ENCODE measurements around the gene TNFRSF1B. TPM values are rescaled to one million over a fixed set of nuclear protein-coding genes. Genes with fewer than 3 reads are reported as not detected.

TNFRSF1B gene
- total and polyA plus RNA-seq, 5 donors from 2014 or later: 252 to 450 (median 394) TPM

GRCh38 chr1:12168451-12169160, 1.8 kb downstream of the TNFRSF1B start:
- Mint-ChIP-seq H3K4me1 (peaks cover 12 to 83% (median 48%) of the 10 kb centered on the region in 4 donors), H3K27me3 (peaks cover 5% of the 10 kb centered on the region), H3K27ac (peak overlapping the region; percentile 95 to 100 (median 99)), H3K9me3 (peaks cover 0 to 2% (median 0%) of the 10 kb centered on the region in 7 donors), H3K36me3 (peaks cover 35% of the 10 kb centered on the region), H3K4me3 (peak overlapping the region; percentile 99 to 100 (median 100))
- Histone ChIP-seq H3K4me3 (ENCODE audit: low read depth, low read length) (peak overlapping the region; percentile 97), H3K36me3 (ENCODE audit: control insufficient read depth, insufficient read depth, low read length) (peaks cover 6% of the 10 kb centered on the region), H3K9me3 (ENCODE audit: control insufficient read depth in 2 of 2, low read length in 2 of 2) (no peaks in the 10 kb centered on the region), H3K4me1 (ENCODE audit: control insufficient read depth, insufficient read depth, low read length, poor library complexity, severe bottlenecking) (peaks cover 83% of the 10 kb centered on the region), H3K27me3 (ENCODE audit: control insufficient read depth, insufficient read depth, low read length) (no peaks in the 10 kb centered on the region), H3K27ac (ENCODE audit: insufficient read depth, low read length, poor library complexity, severe bottlenecking) (peak overlapping the region; percentile 97)
- ATAC-seq (ENCODE audit: low read depth in 2 of 2) (no peak), DNase-seq (peak in 1 of 3 donors; percentile 52)

- peak overlapping the region; percentile 97 for H3K27ac ChIP-seq (ENCODE audit: insufficient read depth, low read length, poor library complexity, severe bottlenecking)
- Mint-ChIP-seq H3K36me3 (peaks cover 36% of the 10 kb centered on the region), H3K4me1 (peaks cover 14 to 83% (median 48%) of the 10 kb centered on the region in 4 donors), H3K27ac (peak overlapping the region; percentile 77 to 99 (median 95)), H3K9me3 (peaks cover 0 to 3% (median 0%) of the 10 kb centered on the region in 7 donors), H3K4me3 (peak overlapping the region; percentile 99 to 100 (median 100)), H3K27me3 (peaks cover 5% of the 10 kb centered on the region)
- H3K4me3 ChIP-seq (ENCODE audit: low read depth, low read length): peak overlapping the region; percentile 97
- H3K9me3 ChIP-seq (ENCODE audit: control insufficient read depth in 2 of 2, low read length in 2 of 2): no peaks in the 10 kb centered on the region
- H3K27me3 ChIP-seq (ENCODE audit: control insufficient read depth, insufficient read depth, low read length): no peaks in the 10 kb centered on the region
- DNase-seq (peak in 1 of 3 donors; percentile 50), ATAC-seq (ENCODE audit: low read depth in 2 of 2) (no peak)
- H3K4me1 ChIP-seq (ENCODE audit: control insufficient read depth, insufficient read depth, low read length, poor library complexity, severe bottlenecking): peaks cover 85% of the 10 kb centered on the region
- peaks cover 8% of the 10 kb centered on the region for H3K36me3 ChIP-seq (ENCODE audit: control insufficient read depth, insufficient read depth, low read length)
These were observed 2.8 kb downstream of the TNFRSF1B start for GRCh38 chr1:12169442-12170135.

- peaks cover 0 to 3% (median 0%) of the 10 kb centered on the region in 7 donors for H3K9me3 Mint-ChIP-seq
- Histone ChIP-seq H3K9me3 (ENCODE audit: control insufficient read depth in 2 of 2, low read length in 2 of 2) (no peaks in the 10 kb centered on the region), H3K27me3 (ENCODE audit: control insufficient read depth, insufficient read depth, low read length) (no peaks in the 10 kb centered on the region), H3K36me3 (ENCODE audit: control insufficient read depth, insufficient read depth, low read length) (peaks cover 8% of the 10 kb centered on the region), H3K27ac (ENCODE audit: insufficient read depth, low read length, poor library complexity, severe bottlenecking) (peak overlapping the region; percentile 97), H3K4me1 (ENCODE audit: control insufficient read depth, insufficient read depth, low read length, poor library complexity, severe bottlenecking) (peaks cover 85% of the 10 kb centered on the region), H3K4me3 (ENCODE audit: low read depth, low read length) (peak overlapping the region; percentile 97)
- H3K4me3 Mint-ChIP-seq: peak overlapping the region; percentile 99 to 100 (median 100)
- H3K4me1 Mint-ChIP-seq: peaks cover 14 to 84% (median 47%) of the 10 kb centered on the region in 4 donors
- H3K36me3 Mint-ChIP-seq: peaks cover 36% of the 10 kb centered on the region
- ATAC-seq (ENCODE audit: low read depth in 2 of 2) (no peak), DNase-seq (peak in 2 of 3 donors; percentile 45 to 68)
- peaks cover 5% of the 10 kb centered on the region for H3K27me3 Mint-ChIP-seq
- peak overlapping the region; percentile 77 to 99 (median 95) for H3K27ac Mint-ChIP-seq
These were observed 3.5 kb downstream of the TNFRSF1B start for GRCh38 chr1:12170263-12170671.

- peak; percentile 61 to 80 (median 73) for DNase-seq
- Mint-ChIP-seq H3K4me1 (peaks cover 13 to 85% (median 47%) of the 10 kb centered on the region in 4 donors), H3K27ac (peak overlapping the region; percentile 77 to 99 (median 95)), H3K9me3 (peaks cover 0 to 3% (median 0%) of the 10 kb centered on the region in 7 donors), H3K27me3 (peaks cover 5% of the 10 kb centered on the region), H3K4me3 (peak overlapping the region; percentile 80 to 100 (median 100)), H3K36me3 (peaks cover 36% of the 10 kb centered on the region)
- ATAC-seq (ENCODE audit: low read depth in 2 of 2): peak; percentile 20 to 28
- Histone ChIP-seq H3K27ac (ENCODE audit: insufficient read depth, low read length, poor library complexity, severe bottlenecking) (peak overlapping the region; percentile 97), H3K36me3 (ENCODE audit: control insufficient read depth, insufficient read depth, low read length) (peaks cover 8% of the 10 kb centered on the region), H3K4me3 (ENCODE audit: low read depth, low read length) (peak overlapping the region; percentile 75), H3K9me3 (ENCODE audit: control insufficient read depth in 2 of 2, low read length in 2 of 2) (no peaks in the 10 kb centered on the region), H3K27me3 (ENCODE audit: control insufficient read depth, insufficient read depth, low read length) (no peaks in the 10 kb centered on the region), H3K4me1 (ENCODE audit: control insufficient read depth, insufficient read depth, low read length, poor library complexity, severe bottlenecking) (peaks cover 85% of the 10 kb centered on the region)
These were observed 4.6 kb downstream of the TNFRSF1B start for GRCh38 chr1:12171206-12172041.

GRCh38 chr1:12172042-12172851, 5.5 kb downstream of the TNFRSF1B start:
- ATAC-seq (ENCODE audit: low read depth in 2 of 2) (peak in 1 of 2 donors; percentile 17), DNase-seq (peak; percentile 51 to 66 (median 61))
- Histone ChIP-seq H3K27me3 (ENCODE audit: control insufficient read depth, insufficient read depth, low read length) (no peaks in the 10 kb centered on the region), H3K27ac (ENCODE audit: insufficient read depth, low read length, poor library complexity, severe bottlenecking) (peak overlapping the region; percentile 97), H3K9me3 (ENCODE audit: control insufficient read depth in 2 of 2, low read length in 2 of 2) (no peaks in the 10 kb centered on the region), H3K36me3 (ENCODE audit: control insufficient read depth, insufficient read depth, low read length) (peaks cover 8% of the 10 kb centered on the region), H3K4me1 (ENCODE audit: control insufficient read depth, insufficient read depth, low read length, poor library complexity, severe bottlenecking) (peaks cover 93% of the 10 kb centered on the region), H3K4me3 (ENCODE audit: low read depth, low read length) (peak overlapping the region; percentile 75)
- peaks cover 36% of the 10 kb centered on the region for H3K36me3 Mint-ChIP-seq
- H3K4me3 Mint-ChIP-seq: peak overlapping the region; percentile 80 to 100 (median 100)
- peaks cover 0 to 3% (median 0%) of the 10 kb centered on the region in 7 donors for H3K9me3 Mint-ChIP-seq
- H3K27me3 Mint-ChIP-seq: peaks cover 5% of the 10 kb centered on the region
- peaks cover 16 to 88% (median 52%) of the 10 kb centered on the region in 4 donors for H3K4me1 Mint-ChIP-seq
- peak overlapping the region; percentile 77 to 99 (median 95) for H3K27ac Mint-ChIP-seq

GRCh38 chr1:12173041-12173509, 6.3 kb downstream of the TNFRSF1B start:
- H3K4me3 ChIP-seq (ENCODE audit: low read depth, low read length): peak overlapping the region; percentile 75

More at GRCh38 chr1:12173041-12173509, 6.3 kb downstream of the TNFRSF1B start:
- H3K27me3 Mint-ChIP-seq: peaks cover 5% of the 10 kb centered on the region
- ATAC-seq (ENCODE audit: low read depth in 2 of 2): no peak
- peaks cover 99% of the 10 kb centered on the region for H3K4me1 ChIP-seq (ENCODE audit: control insufficient read depth, insufficient read depth, low read length, poor library complexity, severe bottlenecking)
- H3K9me3 ChIP-seq (ENCODE audit: control insufficient read depth in 2 of 2, low read length in 2 of 2): no peaks in the 10 kb centered on the region
- H3K27ac Mint-ChIP-seq: peak overlapping the region; percentile 77 to 99 (median 95)
- peaks cover 8% of the 10 kb centered on the region for H3K36me3 ChIP-seq (ENCODE audit: control insufficient read depth, insufficient read depth, low read length)
- H3K4me3 Mint-ChIP-seq: peak overlapping the region; percentile 80 to 100 (median 100)
- peak overlapping the region; percentile 97 for H3K27ac ChIP-seq (ENCODE audit: insufficient read depth, low read length, poor library complexity, severe bottlenecking)
- DNase-seq: no peak
- peaks cover 30% of the 10 kb centered on the region for H3K36me3 Mint-ChIP-seq
- no peaks in the 10 kb centered on the region for H3K27me3 ChIP-seq (ENCODE audit: control insufficient read depth, insufficient read depth, low read length)
- H3K4me1 Mint-ChIP-seq: peaks cover 16 to 92% (median 54%) of the 10 kb centered on the region in 4 donors
- H3K9me3 Mint-ChIP-seq: peaks cover 0 to 3% (median 0%) of the 10 kb centered on the region in 7 donors

Data from CD4-positive, CD25-positive, alpha-beta regulatory T cell (primary cell).